GM21423 (cell line): ENCODE results near the gene UBE2Z.

ENCODE experiments used
- ATAC-seq: cut with Tn5 transposase; IDR thresholded peaks from one replicate; pipeline ENCODE4 v1.9.1; 2021; ENCODE audit warnings: mild to moderate bottlenecking, moderate library complexity; ENCODE audit not compliant: unreplicated experiment

Gene UBE2Z

GRCh38 chr17:48952904-48953303 is 44.7 kb downstream of the UBE2Z start:
- ATAC-seq = no peak

DNA sequence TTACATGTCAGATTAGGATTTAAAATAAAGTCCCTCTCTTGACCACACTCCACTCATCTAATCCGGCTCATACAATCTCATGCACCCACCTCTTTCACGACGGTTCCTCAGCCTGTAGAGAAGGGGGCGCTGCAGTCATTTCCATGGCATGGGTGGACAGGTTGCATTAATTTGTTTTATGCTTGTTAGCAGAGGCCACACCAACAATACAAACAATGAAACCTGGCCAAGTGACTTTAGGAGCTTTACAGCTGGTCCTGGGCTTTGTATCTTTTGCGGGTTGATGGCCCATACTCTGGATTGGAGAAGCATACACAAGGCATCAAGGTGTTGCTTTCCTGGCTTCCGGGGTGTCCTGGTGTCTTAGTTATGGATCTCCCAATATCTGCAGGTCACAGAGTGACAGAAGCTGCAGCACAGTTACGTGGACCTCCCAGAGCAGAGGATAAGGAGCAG is 46.1 kb downstream of the UBE2Z start:
- no peak for ATAC-seq

DNA sequence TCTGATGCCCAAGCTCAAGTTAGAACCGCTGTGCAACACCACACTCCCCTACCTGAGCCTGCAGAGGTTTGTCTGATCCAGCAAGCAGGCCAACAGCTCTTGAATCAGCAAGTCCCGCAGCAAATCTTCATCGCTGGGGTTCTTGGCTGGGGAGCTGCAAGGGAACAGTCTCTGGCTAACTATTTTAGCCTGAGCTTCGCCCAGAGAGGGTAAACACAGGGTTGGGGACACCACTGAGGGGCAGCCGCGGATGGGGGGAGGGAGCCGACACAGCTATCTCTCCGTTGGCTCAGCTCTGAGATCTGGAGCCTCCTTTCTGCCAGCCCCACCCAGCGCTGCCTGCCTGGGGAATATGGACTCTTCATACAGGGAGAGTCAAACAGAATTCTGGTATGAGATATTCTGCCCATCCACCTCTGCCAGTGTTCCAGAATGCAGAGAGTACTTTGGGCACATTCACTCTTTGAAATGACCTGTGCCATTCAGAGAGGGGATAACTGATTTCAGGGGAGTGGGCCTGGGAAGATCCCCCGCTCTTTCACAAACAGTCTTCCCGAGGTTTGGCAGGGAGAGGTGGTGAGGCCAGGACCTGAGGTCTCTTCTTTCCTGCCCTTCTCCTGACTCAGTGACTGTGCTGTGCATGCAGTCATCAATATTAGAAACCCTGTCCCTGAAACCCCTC is 52.8 kb downstream of the UBE2Z start:
- ATAC-seq = no peak

GRCh38 chr17:48961516-48962233 is 53.5 kb downstream of the UBE2Z start:
- ATAC-seq = no peak

DNA sequence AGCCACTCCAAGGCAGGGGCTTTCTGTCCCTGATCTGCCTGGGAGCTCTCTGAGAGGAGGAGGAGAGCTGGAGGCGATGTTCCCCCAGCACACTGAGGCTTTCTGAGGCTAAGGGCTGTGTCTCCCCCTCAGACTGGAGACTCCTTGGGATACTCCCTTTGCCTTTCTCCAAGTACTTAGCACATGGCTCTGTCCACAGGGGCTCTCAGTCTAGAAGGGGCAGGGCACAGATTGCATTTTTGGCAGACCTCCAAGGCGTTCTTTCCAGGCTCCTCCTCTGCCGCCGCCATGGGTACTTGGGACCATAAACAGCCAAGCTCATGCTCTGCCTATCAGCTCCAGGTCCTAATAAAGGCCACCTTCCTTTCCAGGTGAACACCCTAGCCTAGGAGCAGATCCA is 62.0 kb downstream of the UBE2Z start:
- ATAC-seq = no peak

DNA sequence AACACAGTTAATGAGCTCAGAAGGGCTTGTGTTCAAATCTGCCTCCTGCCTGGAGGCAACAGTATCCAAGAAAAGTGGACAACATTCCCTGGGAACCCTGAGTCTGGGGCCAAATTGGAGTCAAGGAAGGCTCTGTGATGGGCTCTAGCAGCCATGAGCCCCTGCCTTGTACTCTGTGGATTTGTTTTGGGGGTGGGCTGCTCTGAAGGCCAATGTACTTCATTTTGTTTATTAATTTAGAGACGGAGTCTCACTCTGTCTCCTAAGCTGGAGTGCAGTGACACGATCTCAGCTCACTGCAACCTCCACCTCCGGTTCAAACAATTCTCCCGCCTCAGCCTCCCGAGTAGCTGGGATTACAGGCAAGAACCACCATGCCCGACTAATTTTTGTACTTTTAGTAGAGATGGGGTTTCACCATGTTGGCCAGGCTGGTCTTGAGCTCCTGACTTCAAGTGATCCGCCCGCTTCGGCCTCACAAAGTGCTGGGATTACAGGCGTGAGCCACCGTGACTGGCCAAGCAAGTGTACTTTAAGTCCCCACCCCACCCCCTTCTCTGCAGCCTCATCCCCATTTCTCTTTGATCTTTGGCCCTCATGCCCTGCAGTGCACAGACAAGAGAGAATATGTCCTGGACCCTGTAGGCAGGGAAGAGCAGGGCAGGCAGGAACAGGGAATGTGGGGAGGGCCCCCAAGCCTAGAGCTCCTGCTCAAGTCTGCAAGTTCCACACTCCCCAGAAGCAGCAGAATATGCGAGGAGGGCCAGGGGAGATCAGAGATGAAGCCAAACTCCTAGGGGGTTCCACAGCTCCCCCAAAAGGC is 62.9 kb downstream of the UBE2Z start:
- no peak for ATAC-seq

DNA sequence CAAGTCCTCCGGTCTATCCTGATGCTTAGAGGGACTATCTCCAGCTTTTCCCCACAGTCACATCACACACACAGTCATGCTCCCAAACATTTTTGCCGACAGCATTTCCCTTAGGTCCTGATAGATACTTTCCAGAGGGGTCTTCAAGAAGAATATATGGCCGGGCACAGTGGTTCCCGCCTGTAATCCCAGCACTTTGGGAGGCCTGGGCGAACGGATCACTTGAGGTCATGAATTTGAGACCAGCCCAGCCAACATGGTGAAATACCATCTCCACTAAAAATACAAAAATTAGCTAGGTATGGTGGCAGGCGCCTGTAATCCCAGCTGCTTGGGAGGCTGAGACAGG is 64.5 kb downstream of the UBE2Z start:
- ATAC-seq = no peak

GRCh38 chr17:48973806-48974205 is 65.6 kb downstream of the UBE2Z start:
- ATAC-seq = no peak
